Stimulated activated CD8-positive, alpha-beta memory T cell treated with anti-CD3 and anti-CD28 coated beads, Interleukin-15, amount 100 ng/mL, for 48 hours (primary cell): ENCODE measurements around the gene ENPP3.
"Not testable (repeated sequence)": the region's sequence is repeated elsewhere in the genome, so short reads cannot be mapped to it uniquely, and the experiment has no call there.

Experiments used
- DNase-seq, 2 donors: peaks; one replicate each; pipeline ENCODE4 v3.0.0-alpha.2; 2020; ENCODE audit warnings: low read depth in 2 of 2

The ENPP3 gene

DNA sequence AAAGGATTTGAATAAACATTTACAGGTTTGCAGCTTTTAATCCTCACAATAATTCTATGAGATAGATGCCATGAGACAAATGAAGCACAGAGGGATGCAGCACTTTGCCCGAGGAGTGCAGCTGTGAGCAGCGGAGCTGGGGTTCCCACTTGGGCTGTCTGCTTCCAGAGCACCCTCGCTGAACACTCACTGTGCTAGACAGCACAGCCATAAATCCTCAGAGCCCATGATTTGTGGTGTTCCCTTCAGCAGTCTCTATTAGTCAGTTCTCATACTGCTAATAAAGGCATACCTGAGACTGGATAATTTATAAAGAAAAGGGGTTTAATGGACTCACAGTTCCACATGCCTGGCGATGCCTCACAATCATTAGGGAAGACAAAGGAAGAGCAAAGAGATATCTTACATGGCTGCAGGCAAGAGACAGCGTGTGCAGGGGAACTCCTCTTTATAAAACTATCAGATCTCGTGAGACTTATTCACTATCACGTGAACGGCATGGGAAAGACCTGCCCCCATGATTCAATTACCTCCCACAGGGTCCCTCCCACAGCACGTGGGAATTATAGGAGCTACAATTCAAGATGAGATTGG lies 99.0 kb downstream of the ENPP3 start:
- no peak for DNase-seq

DNA sequence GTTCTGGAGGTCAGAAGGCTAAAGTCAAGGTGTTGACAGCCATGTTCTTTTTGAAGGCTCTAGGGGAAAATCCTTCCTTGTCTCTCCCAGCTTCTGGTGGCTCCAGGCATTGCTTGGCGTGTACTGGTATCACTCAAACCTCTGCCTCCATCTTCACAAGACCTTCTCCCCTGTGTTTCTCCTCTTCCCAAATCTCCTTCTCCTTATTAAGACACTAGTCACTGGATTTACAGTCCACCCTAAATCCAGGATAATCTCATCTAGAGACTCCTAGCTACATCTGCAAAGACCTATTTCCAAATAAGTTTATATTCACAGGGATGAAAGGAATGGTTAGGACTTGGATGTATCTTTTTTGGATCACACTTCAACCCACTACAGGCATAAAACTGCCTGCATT lies 99.7 kb downstream of the ENPP3 start:
- DNase-seq = no peak

DNA sequence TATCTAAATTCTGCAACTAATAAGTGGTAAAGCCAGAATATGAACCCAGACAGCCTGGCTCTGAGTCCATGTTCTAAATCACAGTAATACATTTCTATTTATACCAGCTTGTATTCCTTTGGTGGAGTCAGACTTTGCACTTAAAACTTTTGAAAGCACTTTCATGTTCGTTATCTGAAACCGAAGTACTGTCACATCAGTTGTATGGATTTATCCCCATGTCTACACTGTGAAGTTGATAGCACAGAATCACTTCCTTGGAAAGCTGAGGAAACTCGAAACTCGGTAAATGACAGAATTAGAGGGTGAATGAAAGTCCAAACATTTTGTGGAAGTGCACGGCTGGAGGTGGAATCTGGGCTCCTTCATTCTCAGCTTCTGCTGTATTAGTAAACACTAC lies 102.0 kb downstream of the ENPP3 start:
- no peak for DNase-seq

DNA sequence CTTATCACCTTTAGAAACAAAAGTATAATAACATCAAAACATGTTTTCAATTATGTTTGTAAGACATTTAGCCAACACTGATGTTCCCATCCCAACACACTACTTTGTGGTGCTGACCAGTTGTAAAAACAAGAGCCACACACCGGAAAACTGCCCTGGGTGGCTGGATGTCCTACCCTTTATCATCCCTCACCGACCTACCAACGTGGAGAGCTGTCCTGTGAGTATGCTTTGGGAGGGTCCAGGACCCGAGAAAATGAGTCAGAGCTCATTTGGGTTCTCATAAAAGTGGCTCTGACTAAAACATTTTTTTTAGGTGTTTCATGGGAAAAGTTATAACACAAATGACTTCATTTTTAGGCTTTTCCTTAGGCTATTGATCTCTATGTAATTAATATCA lies 103.1 kb downstream of the ENPP3 start:
- no peak for DNase-seq

DNA sequence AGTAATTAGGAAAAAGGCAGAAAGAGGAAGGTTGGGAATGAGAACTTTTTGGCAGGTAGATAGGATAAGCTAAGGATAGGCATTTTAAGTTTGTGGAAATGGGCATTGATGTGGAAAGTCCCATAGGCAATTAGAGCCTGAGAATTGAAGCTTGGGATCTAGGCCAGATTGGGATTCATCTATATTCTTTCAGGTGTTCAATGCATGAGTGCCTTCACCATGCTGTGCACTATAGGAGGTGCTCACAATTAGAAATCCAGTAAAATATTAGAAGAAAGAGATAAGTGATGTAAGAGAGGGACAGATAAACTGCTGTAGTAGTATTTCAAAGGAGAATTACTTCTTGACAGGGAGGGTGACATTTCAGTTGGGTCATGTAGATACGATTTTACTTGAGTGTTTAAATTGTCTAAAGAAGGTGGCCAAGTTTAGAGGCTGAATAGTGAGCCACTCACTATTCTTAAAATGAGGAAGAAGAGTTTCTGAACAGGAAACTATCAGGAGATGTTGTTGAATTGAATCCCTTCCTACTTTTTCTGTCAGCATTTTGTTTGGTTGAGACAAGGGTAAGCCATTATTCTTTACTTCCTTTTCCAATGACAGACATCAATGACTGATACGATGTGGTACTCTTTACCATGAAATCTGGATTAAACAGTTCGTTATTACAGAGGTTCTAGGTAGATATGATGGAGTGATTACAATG lies 104.7 kb downstream of the ENPP3 start:
- no peak for DNase-seq

DNA sequence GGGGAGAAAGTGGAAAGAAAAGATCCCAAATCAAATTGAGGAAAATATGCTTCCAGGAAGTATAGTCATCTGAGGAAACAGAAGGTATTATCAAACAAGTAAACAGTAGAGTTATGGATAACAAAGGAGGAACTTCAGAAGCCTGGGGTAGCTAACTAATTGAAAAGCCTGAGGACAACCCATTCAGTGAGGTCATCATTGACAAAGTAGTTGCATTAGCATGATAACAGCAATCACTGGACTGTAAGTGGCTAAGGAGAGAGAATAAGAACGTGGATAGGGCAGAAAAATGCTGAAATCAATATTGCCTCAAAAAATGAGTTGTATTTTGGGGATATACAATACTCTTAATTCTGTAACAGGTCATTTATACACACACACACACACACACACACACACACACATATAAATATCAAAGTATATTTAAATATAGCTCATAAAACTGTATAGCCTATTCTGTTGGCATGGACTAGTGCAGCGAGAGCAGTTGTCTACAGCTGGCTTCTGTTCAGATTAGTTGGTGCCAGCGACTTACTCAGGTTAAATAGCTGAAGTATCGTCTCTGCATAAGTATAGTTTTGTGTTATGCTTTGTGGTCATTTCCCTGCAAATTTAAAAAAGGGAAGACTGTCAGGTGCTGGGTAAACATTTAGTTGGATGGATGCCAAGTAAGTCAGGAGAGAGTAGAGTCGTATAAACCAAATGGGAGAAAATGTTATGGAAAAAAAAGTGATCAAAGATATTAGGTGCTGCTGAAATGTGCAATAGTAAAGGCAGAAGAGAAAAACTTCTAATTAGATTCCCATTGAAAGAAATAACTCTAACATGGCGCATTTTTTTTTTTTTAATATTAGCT lies 107.6 kb downstream of the ENPP3 start:
- DNase-seq = no peak

DNA sequence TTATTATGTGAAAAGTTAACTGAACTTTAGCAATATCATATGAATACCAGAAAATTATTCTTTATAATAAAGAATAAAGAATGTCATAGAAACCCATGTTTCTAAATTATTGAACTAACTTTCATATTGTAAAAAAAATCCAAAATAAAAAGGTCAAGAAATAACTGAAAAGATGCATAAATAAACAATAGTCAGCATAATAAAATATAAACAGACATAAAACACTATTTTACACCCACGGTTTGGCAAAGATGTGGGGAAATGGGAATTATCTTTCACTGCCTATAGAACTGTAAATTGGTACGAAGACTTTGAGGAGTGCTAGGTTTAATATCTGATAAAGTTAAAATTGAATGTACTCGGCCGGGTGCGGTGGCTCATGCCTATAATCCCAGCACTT lies 108.4 kb downstream of the ENPP3 start:
- no peak for DNase-seq

DNA sequence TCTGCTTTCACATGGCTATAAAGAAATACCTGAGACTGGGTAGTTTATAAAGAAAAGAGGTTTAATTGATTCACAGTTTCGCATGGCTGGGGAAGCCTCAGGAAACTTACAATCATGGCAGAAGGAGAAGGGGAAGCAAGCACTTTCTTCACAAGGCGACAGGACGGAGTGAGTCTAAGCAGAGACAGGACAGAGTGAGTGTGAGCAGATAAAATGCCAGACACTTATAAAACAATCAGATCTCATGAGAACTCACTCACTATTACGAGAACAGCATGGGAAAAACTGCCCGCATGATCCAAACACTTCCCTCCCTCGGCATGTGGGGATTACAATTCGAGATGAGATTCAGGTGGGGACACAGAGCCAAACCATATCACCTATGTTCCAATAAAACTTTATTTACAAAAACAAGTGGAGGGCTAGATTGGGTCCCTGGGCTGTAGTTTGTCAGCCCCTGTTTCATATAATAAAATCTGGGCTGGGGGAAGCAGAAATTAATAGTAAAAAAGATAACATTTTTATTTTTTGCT lies 110.8 kb downstream of the ENPP3 start:
- no peak for DNase-seq

DNA sequence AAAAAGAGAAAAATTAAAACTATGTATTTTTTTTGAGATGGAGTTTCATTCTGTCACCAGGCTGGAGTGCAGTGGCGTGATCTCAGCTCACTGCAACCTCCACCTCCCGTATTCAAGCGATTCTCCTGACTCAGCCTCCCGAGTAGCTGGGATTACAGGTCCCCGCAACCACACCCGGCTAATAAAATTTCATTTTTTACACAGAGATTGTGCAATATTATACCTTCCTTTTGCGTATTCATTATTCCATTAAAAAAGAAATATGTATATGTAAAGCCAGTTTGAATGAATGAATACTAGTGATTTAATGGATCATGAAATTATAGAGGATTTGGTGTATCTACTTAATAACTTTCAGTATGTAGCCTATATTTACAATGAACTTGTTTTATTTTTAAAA lies 111.9 kb downstream of the ENPP3 start:
- no peak for DNase-seq

DNA sequence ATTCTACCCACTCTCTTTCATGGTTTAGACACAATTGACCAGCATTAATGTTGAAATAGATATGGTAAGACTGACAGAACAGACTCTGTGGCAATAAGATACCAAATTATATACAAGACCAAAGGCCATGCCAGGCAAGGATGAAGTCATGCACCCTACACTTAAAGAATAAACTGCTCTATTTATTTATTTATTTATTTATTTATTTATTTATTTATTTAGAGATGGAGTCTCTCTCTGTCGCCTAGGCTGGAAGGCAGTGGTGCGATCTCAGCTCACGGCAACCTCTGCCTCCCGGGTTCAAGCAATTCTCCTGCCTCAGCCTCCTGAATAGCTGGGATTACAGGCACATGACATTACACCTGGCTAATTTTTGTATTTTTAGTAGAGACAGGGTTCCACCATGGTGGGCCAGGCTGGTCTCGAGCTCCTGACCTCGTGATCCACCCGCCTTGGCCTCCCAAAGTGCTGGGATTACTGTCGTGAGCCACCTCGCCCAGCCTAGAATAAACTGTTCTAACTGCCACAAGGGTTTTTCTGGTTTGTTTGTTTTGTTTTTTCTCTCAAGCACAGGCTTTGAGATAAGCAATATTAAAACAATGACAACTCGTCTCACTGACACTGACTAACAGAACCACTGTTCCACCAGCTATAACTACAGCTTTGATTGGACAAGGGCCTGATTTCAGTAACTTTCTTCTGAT lies 114.1 kb downstream of the ENPP3 start:
- DNase-seq = not testable (repeated sequence)

DNA sequence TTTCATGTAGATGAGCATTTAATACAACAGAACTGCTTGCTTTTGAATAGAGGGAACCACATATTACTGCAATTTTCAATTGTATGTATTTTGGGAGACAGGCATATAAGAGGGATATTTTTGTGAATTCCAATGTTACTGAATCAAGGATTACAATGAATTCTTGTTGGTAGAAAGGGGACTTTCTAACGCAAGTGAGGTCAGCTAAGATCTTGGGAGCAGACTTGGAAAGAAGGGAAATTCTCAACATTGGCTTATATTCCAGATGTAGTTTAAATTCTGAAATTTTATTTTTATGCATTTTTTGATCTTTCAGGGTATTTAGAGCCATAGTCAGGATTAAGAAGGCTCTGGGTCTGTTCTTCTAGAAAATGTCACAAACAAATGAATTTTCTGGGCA lies 117.0 kb downstream of the ENPP3 start:
- no peak for DNase-seq

DNA sequence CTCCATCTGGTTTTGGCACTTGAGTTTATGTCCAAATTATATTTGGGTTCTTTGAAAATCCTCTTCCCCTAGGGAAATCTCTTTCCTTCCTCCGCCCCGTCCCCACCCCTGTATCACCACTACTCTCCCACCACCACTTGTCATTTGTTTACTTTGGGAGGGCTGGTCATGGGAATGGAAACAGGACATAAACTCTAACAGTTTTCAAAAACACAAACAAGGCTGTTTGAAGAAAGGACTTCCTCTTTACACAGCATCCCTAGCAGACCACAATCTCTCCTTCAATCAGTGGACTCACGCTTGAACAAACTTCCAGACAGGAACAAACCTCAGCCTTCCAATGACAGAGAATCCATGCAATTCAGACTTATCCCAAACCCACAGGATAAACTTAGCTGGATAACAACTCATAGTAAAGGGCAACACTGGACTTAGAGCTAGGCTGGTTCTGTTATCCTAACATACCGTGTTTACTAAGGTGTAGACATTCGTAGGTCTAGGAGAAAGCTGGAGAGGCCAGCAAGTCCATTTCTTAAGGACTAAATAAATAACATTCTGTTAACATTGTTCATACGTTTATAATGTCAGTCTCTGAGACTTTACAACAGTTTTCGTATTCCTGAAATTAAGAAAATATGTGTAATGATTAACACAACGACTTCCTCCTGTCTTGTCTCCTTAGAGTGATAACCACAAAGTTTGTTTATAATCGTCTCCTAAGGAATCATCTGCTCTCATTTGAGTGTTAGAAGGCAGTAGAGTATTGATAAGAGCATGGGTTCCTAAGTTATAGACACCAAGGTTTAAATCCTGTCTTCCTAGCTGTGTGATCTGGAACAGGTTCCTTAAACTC lies 117.8 kb downstream of the ENPP3 start:
- DNase-seq = no peak

DNA sequence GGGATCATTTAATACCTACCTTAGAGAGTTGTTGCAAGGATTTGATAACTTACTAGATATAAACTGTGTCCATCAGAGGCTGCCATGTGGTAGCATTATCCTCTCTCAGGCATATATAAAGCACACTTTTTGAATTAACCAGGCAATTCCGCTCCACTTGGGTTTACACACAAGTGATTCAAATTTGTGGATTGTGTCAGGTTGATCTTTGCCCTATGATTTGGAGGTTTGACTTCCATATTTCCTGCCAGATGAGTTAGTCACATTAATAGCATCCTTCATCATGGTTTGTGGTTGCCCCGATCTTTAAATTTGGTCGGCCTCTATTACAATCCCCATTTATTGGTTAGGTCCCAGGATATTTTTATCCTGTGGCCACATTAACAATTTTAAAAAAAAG lies 118.5 kb downstream of the ENPP3 start:
- DNase-seq = no peak

DNA sequence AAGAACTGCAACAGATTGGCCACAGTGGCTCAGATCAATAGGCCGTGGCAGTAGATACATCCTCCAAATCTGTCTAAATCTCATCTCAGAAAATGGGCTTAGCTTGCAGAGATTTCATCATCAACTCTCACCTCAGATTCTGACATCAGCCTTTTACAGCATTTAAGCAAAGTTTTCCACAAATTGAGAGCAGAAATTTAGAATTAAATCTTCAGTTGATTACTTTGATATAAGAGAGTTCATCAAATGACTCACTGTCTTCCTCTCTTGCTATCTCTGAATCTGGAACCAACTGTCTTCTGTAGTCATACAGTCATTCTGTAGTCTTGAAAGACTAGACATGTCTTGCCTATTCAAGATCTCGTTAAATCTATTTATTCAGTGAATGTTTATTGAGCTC lies 118.9 kb downstream of the ENPP3 start:
- no peak for DNase-seq

DNA sequence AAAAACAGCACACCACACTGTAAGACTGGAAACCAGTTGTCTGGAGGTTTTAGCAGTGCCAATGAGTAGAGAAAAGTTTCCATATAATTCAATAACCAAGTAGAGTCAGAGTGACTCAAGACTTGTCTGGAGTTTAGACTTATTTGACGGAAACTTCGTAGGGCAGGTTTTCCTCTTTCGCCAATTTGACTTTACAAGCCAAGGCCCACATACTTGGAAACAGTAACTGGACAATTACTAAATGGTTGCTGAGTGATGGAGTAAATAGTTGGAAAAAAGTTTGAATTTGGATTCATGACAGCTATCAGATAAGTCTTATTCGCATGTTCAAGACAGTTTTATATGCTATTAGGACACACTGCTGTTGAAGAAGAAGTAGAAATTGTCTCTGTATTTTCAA lies 121.8 kb downstream of the ENPP3 start:
- DNase-seq = no peak

DNA sequence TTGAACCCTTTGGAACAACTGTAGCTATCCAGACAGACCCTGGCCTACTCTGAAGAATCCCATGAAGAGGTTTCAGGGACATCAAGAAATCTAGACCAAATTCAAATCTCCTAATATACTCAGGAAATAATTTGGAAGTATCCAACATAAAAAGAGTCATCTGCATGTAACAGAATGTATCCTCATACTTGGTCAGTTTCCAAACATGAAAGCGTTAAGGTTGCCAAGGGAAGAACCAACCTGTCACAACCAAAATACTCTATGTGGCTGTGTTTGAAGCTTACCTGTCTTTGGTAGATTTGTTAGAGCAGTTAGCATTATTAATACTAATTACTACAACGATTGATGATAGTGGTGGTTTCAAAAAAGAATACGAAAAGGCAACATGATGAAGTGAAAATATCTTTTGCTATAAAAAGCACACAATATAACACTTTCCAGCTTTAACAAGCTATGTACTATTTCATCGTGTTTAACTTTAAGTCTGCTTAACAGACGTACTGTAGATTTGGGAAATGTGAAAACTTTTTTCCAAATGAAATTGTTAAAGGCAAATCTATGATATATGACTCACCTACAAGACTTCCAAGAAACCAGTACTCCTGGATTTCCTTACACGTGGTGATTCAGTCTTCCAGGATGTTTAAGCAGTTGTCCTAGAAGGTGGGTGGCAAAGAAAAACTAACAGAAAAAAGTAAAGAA lies 124.1 kb downstream of the ENPP3 start:
- DNase-seq = no peak

DNA sequence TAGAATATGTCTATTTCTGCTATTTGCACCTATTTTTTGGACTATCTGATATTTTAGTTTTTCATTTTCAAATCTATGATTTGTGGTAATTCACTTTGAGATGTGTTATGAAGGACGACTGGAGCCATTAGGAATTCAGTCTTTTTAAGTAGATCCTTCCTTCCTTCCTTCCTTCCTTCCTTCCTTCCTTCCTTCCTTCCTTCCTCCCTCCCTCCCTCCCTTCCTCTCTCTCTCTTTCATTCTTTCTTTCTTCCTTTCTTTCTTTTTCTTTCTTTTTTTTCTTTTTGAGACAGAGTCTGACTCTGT lies 124.6 kb downstream of the ENPP3 start:
- DNase-seq = no peak

DNA sequence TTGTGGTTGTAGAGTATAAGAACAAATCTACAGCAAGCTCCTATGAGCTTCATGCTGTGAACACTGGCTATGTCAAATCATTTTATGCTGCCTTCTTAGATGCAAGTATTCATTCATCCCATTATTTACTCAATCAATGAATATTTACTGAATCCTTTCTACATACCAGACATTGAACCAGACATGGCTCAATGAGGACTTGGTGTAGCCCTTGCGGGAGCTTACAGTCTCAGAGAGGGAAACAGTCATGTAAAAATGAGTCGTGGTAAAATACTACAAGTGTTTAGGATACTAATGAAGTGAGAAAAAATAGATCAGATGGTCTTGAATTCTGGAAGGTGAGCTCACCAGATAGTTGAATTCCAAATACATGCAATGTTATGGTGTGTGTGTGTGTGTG lies 125.9 kb downstream of the ENPP3 start:
- DNase-seq = no peak

DNA sequence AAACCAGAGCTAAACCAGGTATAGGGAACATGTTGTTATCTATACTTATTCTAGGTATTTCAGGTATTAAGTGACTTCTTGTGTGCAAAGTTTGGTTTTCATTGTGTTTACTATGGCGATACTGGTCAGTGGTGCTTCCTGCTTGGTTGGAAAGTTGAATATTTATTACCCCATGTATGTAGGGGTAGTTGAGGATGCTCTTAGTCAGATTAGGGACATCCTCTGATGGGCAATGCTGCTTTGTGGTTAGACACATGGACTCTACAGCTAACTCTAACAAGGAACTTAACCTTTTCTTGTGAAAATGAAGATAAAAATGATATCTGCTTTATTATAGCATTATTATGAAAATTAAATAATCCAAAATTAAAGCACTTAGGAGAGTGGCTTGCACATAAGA lies 126.6 kb downstream of the ENPP3 start:
- no peak for DNase-seq

DNA sequence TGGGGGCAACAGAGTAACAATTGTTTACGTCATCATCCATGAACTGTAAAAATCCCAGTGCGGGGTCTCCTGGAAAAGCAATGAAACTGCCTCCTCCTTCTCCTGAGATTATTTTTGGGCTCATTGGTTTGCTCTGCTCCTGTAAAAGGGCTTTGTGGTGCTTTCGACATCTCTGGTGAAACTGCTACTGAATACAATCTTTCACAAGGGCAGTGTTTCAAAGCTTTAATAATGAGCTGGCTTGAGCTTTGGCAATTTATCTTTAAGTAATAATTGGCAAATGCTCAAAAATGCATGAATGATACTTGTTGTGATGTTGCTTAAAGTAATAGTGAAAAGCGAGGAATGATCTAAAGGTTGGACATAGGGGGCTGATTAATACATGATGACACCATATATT lies 127.2 kb downstream of the ENPP3 start:
- DNase-seq = no peak
